HG02885 (cell line): ENCODE results near the gene POU2AF2.
"Not testable (repeated sequence)": the region's sequence is repeated elsewhere in the genome, so short reads cannot be mapped to it uniquely, and the experiment has no call there.

Experiments used
- ATAC-seq: cut with Tn5 transposase; IDR thresholded peaks from one replicate; pipeline ENCODE4 v1.9.1; 2021; ENCODE audit warnings: mild to moderate bottlenecking; ENCODE audit not compliant: unreplicated experiment, poor library complexity

Gene POU2AF2

GRCh38 chr11:111245425-111245824 lies at the start of gene POU2AF2:
TSS of gene POU2AF2 (plus strand) at chr11:111245725. CDS start at chr11:111245854, 129 bp downstream.
- no peak for ATAC-seq

- no peak for ATAC-seq
Observed at GRCh38 chr11:111200010-111200534, 45.5 kb upstream of the POU2AF2 start.

DNA sequence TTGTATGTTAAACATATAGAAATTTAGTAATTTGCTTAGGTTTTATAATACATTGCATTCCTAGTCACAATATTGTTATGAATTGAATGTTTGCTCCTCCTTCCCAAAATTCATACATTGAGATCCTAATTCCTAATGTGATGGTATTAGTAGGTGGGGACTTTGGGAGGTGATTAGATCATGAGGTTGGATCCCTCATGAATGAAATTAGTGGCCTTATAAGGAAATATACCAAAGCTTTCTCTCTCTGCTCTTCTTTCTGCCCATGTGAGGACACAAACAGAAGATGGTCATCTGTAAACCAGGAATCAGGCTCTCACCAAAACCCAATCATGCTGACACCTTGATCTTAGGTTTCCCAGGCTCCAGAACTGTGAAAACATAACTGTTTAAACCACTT lies 41.3 kb upstream of the POU2AF2 start:
- ATAC-seq: no peak

- ATAC-seq: no peak
Observed at GRCh38 chr11:111205632-111206385, 39.7 kb upstream of the POU2AF2 start.

GRCh38 chr11:111206472-111206871 lies 39.1 kb upstream of the POU2AF2 start:
- ATAC-seq: no peak

DNA sequence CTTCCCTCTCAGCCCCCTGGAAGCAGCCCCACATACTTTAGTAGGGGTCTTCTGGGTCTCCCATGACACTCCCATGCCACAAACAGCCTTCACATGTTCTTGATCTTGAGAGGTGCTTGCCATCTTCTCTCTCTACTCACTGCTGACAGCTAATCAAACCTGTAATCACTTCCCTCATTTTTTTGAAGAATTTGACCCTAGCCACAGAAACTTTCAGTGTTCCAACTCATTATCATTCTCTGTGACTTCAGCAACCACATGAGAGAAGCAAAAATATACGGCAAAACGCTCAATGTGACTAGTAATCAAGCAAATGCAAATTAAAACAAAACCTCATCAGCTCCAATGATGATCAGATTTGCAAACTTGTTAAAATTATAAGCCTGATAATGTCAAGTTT lies 38.3 kb upstream of the POU2AF2 start:
- ATAC-seq: no peak

GRCh38 chr11:111209543-111210355 lies 35.8 kb upstream of the POU2AF2 start:
- ATAC-seq: no peak

- no peak for ATAC-seq
Observed at GRCh38 chr11:111213256-111213655, 32.3 kb upstream of the POU2AF2 start.

- no peak for ATAC-seq
Observed at GRCh38 chr11:111220721-111221120, 24.8 kb upstream of the POU2AF2 start.

DNA sequence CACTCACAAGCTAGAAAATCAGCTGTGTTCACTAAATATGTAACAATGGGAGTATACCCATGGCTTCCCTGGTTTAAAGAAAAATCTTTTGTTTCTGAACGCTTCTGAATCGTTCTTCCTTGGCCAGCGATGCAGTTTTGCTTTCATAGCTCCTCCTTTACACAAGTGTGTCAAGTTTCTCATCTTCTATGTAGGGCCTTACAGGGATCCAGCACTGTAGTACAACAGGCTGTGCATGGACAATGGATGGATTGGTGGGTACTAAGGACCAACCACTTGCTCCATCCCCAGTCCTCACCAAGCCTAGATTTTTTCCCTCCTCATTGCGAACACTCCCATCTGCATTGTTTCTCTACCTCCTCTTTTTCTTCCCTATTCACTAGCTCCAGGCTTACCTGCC lies 24.3 kb upstream of the POU2AF2 start:
- ATAC-seq: no peak

GRCh38 chr11:111221936-111222335 lies 23.6 kb upstream of the POU2AF2 start:
- ATAC-seq: not testable (repeated sequence)

GRCh38 chr11:111222821-111223455 lies 22.6 kb upstream of the POU2AF2 start:
- not testable (repeated sequence) for ATAC-seq

DNA sequence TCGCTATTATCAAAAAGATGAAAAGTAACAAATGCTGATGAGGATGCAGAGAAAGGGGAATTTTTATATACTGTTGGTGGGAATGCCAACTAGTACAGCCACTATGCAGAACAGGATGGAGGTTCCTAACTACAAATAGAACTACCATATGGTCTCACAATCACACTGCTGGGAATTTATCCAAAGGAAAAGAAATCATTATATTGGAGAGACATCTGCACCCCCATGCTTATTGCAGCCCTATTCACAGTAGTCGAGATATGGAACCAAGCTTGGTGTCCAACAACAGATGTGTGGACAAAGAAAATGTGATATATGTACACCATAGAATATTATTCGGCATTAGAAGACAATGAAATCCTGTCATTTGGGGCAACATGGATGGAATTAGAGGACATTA lies 19.6 kb upstream of the POU2AF2 start:
- no peak for ATAC-seq

- no peak for ATAC-seq
Observed at GRCh38 chr11:111229604-111230003, 15.9 kb upstream of the POU2AF2 start.

- peak; percentile 37 for ATAC-seq
Observed at GRCh38 chr11:111230122-111230465, 15.4 kb upstream of the POU2AF2 start.

DNA sequence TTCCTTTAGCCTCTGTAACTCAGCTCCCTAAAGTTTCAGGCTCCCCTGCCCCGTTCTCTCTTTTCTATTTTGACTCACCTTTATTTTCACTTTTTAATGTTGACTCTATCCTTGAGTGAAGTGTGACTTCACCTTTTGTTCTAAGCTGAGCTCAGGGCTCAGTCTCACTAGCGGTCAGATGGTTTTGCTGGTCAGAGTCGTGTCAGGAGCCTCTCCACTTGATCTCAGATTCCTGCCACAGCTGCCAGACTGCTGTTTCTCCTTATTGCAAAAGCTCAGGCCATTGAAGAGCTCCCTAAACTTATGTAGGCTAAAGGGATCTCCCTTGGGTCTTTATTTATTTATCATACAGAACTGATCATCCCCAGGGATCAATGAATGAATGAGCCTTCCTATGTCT lies 13.7 kb upstream of the POU2AF2 start:
- ATAC-seq: no peak

DNA sequence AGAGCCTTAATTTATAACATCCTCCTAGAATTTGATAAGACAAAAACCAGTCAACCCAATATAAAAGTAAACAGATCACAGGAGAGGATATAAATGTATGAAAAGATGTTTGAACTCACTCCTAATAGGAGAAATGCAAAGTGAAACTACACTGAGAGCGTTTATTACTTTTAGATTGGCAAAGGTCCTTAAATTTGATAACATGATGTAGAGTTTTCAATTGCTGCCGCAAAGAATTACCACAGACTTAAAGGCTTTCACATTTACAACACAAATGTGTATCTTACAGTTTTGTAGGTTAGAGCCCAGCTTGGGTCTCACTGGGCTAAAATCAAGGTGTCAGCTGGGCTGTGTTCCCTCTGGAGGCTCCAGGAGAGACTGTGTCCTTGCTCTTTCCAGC lies 9.1 kb upstream of the POU2AF2 start:
- no peak for ATAC-seq

GRCh38 chr11:111237926-111238325 lies 7.6 kb upstream of the POU2AF2 start:
- ATAC-seq: no peak

GRCh38 chr11:111246956-111247355 lies 1.4 kb downstream of the POU2AF2 start:
- ATAC-seq: no peak

DNA sequence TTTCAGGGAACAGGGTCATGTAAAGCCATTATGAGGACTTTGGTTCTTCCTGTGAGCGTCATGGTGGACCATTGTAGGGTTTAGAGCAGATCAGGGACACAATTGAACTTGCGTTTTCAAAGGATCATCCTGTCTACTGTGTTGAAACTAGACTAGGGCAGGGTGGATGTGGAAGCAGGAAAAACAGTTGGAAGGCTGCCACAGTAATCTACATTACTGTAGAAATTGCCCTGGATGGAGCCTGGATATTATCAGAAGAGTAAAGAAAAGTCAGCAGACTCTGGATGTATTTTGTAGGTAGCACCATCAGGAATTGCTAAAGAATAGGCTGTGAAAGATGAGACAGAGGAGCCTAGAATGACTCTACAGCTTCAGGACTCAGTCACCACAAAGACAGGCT lies 5.4 kb downstream of the POU2AF2 start:
- ATAC-seq: no peak

GRCh38 chr11:111253131-111253530 lies 7.6 kb downstream of the POU2AF2 start:
- no peak for ATAC-seq
